Activated naive CD8-positive, alpha-beta T cell treated with anti-CD3 and anti-CD28 coated beads for 36 hours (primary cell): Measurements from ENCODE around the gene SOX6. TPM values are rescaled to one million over a fixed set of nuclear protein-coding genes. Genes with fewer than 3 reads are reported as not detected.
"Not testable (repeated sequence)": the region's sequence is repeated elsewhere in the genome, so short reads cannot be mapped to it uniquely, and the experiment has no call there.

Experiments used
- DNase-seq: peaks from one replicate; pipeline ENCODE4 v3.0.0; 2021
- H3K27ac Mint-ChIP-seq: one replicate; pipeline ENCODE4 v1.8.0; 2022; ENCODE audit warnings: mild to moderate bottlenecking, moderate library complexity, mixed read lengths
- H3K27me3 Mint-ChIP-seq: one replicate; pipeline ENCODE4 v1.8.0; 2022; ENCODE audit warnings: mild to moderate bottlenecking, mixed read lengths
- H3K36me3 Mint-ChIP-seq: one replicate; pipeline ENCODE4 v1.8.0; 2021; ENCODE audit warnings: mild to moderate bottlenecking, mixed read lengths
- H3K4me1 Mint-ChIP-seq: one replicate; pipeline ENCODE4 v1.8.0; 2021; ENCODE audit warnings: mixed read lengths
- H3K4me3 Mint-ChIP-seq: one replicate; pipeline ENCODE4 v1.8.0; 2022; ENCODE audit warnings: mild to moderate bottlenecking, moderate library complexity, mixed read lengths
- H3K9me3 Mint-ChIP-seq: one replicate; pipeline ENCODE4 v1.8.0; 2022; ENCODE audit warnings: mixed read lengths
- total RNA-seq, 2 experiments: library from RNA; stranded (reverse); gene quantifications; one replicate each; pipeline ENCODE4 v1.2.3, GENCODE V29; 2021

Gene SOX6
- total RNA-seq, 2 experiments from 2014 or later = 0.04 TPM; not detected in 1

DNA sequence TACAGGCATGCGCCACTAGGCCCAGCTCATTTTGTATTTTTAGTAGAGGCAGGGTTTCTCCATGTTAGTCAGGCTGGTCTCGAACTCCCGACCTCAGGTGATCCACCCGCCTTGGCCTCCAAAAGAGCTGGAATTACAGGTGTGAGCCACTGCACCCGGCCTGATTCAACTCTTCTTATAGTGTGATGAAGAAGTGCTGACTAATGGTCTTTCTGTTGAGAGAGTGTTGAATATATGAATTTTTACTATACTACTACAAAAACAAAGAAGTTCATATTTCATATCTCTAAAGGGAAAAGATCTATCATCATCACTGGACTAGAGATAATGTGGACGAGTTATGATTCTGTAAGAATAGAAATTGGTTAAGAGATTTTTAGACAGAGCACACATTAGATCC lies 320.1 kb downstream of the SOX6 start:
- Mint-ChIP-seq H3K27me3 (no peaks in the 10 kb centered on the region), H3K27ac (no peak overlapping the region), H3K4me3 (no peak overlapping the region), H3K4me1 (no peaks in the 10 kb centered on the region), H3K36me3 (no peaks in the 10 kb centered on the region), H3K9me3 (no peaks in the 10 kb centered on the region)
- DNase-seq = no peak

DNA sequence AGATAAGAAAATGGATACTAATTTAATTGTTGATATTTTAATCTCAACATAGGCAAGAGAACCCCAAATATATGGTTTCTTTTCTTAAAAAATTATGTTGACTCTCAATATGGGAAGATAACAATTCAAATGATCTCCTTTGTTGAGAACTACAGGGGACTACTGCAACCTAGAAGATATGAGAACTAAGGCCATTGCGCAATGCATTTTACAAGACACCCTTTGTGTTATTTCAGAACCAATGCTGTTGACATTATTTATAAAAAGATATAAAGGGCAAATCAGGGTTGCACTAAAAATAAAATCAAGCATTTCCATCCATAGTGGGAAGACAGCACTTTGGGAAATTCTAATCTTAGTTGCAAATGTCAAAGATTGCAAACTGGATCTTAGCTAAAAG lies 322.3 kb downstream of the SOX6 start:
- Mint-ChIP-seq H3K27ac (no peak overlapping the region), H3K27me3 (no peaks in the 10 kb centered on the region), H3K4me1 (no peaks in the 10 kb centered on the region), H3K9me3 (no peaks in the 10 kb centered on the region), H3K4me3 (no peak overlapping the region), H3K36me3 (no peaks in the 10 kb centered on the region)
- DNase-seq = no peak

DNA sequence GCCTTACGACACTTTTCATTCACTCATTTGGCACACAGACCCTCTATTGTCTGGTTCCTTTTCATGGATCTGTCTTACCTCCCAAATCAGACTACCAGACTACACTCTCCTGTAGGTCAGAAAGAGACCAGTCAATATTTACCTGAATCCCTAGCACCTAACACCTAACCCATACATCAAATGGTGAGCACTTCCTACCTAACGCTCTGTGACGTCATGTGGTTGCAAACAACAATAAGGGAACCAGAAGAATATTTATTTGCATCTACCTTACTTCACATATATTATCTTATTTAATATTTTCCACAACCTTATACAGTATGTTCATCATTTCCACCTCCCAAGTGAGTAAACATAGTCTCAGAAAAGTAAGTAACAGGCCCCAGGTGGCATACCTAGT lies 323.4 kb downstream of the SOX6 start:
- Mint-ChIP-seq H3K9me3 (no peaks in the 10 kb centered on the region), H3K27ac (no peak overlapping the region), H3K4me1 (no peaks in the 10 kb centered on the region), H3K27me3 (no peaks in the 10 kb centered on the region), H3K4me3 (no peak overlapping the region), H3K36me3 (no peaks in the 10 kb centered on the region)
- no peak for DNase-seq

DNA sequence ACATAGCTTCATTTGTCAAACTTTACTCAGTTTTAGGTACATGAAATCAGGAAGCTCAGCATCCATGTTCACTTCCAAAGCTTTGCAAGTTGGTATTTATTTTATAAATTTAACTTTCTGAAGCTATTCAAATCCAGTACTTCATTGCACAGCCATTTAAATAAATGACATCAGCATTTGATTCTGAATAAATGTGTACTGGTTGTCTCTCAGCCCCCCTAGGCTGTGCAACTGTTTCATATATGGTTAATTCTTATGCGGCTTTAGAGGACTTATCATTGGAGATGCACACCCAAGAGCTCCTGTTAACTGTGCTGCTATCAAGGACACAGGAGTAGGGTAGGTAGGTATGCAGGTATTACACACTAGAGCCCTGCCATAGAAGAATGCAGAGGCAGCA lies 325.1 kb downstream of the SOX6 start:
- Mint-ChIP-seq H3K36me3 (no peaks in the 10 kb centered on the region), H3K4me1 (no peaks in the 10 kb centered on the region), H3K27ac (no peak overlapping the region), H3K27me3 (no peaks in the 10 kb centered on the region), H3K9me3 (no peaks in the 10 kb centered on the region), H3K4me3 (no peak overlapping the region)
- DNase-seq = no peak

DNA sequence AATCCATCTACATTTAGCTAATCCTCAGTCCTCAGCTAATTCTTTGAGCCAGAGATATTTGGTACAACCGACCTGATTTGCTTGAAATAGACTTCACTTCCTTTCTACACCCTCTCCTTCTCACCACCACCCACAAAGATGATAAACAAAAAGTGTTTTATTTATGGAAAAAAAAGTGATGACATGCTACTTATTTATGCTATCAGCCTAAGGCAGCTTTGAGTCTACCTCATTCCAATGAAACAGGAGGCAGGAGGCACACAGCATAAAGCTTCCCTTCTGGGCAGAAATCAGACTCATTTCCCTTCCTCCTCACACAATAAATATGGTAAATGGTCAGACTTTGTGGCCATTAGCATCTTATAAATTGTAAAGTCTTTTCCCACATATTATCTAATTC lies 325.7 kb downstream of the SOX6 start:
- no peaks in the 10 kb centered on the region for H3K4me1 Mint-ChIP-seq
- no peaks in the 10 kb centered on the region for H3K27me3 Mint-ChIP-seq
- no peak overlapping the region for H3K4me3 Mint-ChIP-seq
- no peaks in the 10 kb centered on the region for H3K36me3 Mint-ChIP-seq
- H3K9me3 Mint-ChIP-seq = no peaks in the 10 kb centered on the region
- no peak overlapping the region for H3K27ac Mint-ChIP-seq
- DNase-seq = no peak

DNA sequence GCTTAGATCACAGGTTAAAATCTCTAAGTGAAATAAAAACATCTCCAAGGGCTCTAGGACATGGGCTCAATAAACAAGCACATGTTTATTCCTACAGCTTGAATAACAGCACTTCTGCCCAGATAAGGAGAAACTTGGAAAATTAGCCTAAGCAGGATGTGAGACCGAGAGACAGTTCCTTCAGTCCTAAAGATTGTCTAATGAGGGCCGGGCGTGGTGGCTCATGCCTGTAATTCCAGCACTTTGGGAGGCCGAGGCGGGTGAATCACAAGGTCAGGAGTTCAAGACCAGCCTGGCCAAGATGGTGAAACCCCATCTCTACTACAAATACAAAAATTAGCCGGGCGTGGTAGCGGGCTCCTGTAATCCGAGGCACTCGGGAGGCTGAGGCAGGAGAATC lies 327.2 kb downstream of the SOX6 start:
- not testable (repeated sequence) for H3K36me3 Mint-ChIP-seq, H3K27me3 Mint-ChIP-seq, H3K9me3 Mint-ChIP-seq, H3K4me3 Mint-ChIP-seq, DNase-seq, H3K27ac Mint-ChIP-seq, H3K4me1 Mint-ChIP-seq

DNA sequence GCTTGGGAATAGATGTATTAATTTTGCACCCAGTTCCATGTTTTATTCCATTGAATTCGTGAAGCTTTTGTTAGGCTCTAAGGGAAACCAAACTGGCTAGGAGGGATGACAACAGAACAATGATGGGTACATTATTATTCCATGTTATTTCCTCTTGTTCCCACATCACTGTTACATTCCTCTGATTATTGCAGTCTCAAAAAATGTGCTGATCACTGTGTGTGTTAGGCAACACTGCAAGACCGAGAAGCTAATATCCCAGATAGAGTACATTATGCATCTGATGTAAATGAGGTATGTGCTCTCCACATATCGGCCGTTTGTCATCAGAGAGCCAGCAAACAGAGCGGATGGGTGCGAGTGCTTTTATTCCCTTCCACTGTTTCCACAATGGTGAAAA lies 327.9 kb downstream of the SOX6 start:
- H3K27ac Mint-ChIP-seq = no peak overlapping the region

DNA sequence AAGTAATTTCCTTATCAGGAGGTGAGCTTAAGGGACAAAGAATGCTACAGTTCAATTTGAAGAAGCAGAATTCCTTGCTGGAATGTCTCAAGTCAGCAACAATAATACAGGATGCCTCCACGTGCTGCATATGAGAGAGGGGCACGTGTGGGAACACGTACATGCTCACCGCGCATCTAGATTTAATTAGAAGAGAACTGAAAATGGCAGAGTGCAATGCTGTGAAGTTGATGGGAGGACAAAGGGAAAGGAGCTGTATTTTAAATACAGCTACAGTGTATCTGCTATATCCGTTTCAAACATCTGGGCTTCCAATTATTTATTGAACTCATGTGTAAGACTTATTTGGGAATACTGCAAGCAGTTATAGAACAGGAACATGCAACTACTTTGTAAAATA lies 328.7 kb downstream of the SOX6 start:
- no peak overlapping the region for H3K27ac Mint-ChIP-seq
- no peaks in the 10 kb centered on the region for H3K4me1 Mint-ChIP-seq
- no peak overlapping the region for H3K4me3 Mint-ChIP-seq
- H3K36me3 Mint-ChIP-seq = no peaks in the 10 kb centered on the region
- DNase-seq = no peak
- H3K9me3 Mint-ChIP-seq = no peaks in the 10 kb centered on the region
- H3K27me3 Mint-ChIP-seq = no peaks in the 10 kb centered on the region

More for the DNA sequence above, 327.9 kb downstream of the SOX6 start:
- no peak for DNase-seq
- Mint-ChIP-seq H3K4me3 (no peak overlapping the region), H3K4me1 (no peaks in the 10 kb centered on the region), H3K27me3 (no peaks in the 10 kb centered on the region), H3K36me3 (no peaks in the 10 kb centered on the region), H3K9me3 (no peaks in the 10 kb centered on the region)

DNA sequence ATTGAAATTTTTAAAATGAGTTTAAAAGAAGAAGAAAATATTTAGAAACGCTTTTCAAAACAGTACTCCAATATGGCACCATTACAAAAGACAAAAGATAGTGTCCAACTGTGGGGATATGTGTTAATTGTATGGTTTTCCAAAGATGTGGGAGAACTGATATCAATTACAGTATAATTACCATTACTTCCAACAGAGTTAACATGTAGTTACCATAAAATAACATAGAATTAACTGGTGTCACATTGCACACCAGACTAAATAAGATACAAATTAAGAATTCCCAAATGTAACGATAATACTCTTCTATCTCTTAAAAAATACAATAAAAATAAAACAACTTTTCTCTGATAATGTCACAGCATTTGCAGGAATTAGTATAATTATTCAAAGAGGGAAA lies 329.5 kb downstream of the SOX6 start:
- H3K4me1 Mint-ChIP-seq = no peaks in the 10 kb centered on the region

DNA sequence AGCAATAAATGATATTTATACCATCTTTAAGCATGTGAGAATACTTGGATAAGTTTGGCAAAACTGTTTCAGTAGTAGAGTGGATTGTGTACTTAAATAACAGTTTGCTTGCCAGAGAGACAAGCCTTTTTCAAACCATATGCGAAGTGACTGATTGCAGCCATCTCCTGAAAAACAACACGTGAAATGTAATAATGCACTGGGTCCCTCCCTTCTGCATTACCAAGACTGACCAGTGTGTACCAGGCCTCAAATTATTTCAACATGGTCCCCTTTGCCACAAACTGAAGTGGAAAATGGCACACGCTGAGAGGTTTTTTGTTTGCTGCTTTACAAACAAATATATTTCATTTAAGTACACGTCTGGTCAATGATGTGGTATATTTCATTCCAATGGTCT lies 337.4 kb downstream of the SOX6 start:
- Mint-ChIP-seq H3K9me3 (no peaks in the 10 kb centered on the region), H3K4me1 (no peaks in the 10 kb centered on the region), H3K27ac (no peak overlapping the region), H3K36me3 (no peaks in the 10 kb centered on the region), H3K4me3 (no peak overlapping the region), H3K27me3 (peaks cover 8% of the 10 kb centered on the region)
- DNase-seq = no peak

More for the DNA sequence above, 329.5 kb downstream of the SOX6 start:
- H3K27me3 Mint-ChIP-seq = no peaks in the 10 kb centered on the region
- DNase-seq = no peak
- H3K4me3 Mint-ChIP-seq = no peak overlapping the region
- H3K27ac Mint-ChIP-seq = no peak overlapping the region
- H3K36me3 Mint-ChIP-seq = no peaks in the 10 kb centered on the region
- H3K9me3 Mint-ChIP-seq = no peaks in the 10 kb centered on the region

DNA sequence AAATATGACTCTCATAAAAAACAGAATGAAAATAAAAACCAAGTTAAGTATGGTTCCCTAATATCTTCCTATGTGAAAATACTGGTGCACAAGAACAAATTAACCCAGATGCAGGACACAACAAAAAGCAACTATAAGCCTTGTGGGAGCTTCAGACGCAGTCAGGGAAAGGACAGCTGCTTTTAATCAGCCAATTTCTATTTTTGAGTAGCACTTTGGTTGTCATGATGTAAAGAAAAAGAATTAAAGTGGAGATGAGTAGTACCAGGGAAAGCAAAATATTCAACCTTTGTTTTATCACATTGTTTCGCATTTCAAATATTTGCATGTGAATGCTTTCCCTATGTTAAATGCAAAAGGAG lies 339.9 kb downstream of the SOX6 start:
- DNase-seq = no peak
- H3K36me3 Mint-ChIP-seq = no peaks in the 10 kb centered on the region
- H3K4me1 Mint-ChIP-seq = no peaks in the 10 kb centered on the region
- peaks cover 8% of the 10 kb centered on the region for H3K27me3 Mint-ChIP-seq
- no peaks in the 10 kb centered on the region for H3K9me3 Mint-ChIP-seq
- no peak overlapping the region for H3K4me3 Mint-ChIP-seq
- H3K27ac Mint-ChIP-seq = no peak overlapping the region

DNA sequence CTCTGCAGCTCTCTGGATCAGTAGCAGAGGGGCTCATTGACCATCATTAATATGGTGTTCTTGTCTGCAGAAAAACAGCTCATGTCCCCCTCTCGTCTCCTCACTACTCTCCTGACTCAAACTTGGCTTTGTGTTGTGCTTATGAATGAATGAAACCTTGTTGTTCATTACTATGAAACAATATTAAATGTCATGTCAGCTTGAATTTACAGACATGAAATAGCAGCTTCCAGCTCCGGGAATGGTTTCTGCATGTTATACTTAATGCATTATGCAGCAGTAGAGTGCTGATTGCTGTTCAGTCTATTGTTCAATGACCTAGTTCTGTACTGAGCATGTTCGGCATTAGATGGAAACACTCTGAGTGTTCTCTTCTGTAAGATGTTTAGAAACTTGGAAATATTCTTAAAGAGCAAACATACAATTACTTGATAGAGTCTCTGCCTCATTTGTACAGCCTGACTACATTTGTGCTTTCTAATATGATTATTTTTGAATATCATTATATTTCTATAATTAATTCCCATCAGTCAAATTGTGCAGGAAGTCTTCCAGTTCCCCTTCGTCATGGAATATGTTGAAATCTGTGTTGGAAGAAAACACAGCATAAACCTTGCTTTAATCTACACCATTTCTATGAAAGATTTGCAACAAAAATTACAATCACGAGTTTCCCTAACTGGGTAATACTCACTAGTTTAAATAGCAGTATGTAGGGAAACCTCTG lies 340.4 kb downstream of the SOX6 start:
- H3K27me3 Mint-ChIP-seq = peaks cover 8% of the 10 kb centered on the region
- H3K9me3 Mint-ChIP-seq = no peaks in the 10 kb centered on the region
- no peaks in the 10 kb centered on the region for H3K36me3 Mint-ChIP-seq
- no peak overlapping the region for H3K27ac Mint-ChIP-seq
- no peak overlapping the region for H3K4me3 Mint-ChIP-seq
- H3K4me1 Mint-ChIP-seq = no peaks in the 10 kb centered on the region
- no peak for DNase-seq

DNA sequence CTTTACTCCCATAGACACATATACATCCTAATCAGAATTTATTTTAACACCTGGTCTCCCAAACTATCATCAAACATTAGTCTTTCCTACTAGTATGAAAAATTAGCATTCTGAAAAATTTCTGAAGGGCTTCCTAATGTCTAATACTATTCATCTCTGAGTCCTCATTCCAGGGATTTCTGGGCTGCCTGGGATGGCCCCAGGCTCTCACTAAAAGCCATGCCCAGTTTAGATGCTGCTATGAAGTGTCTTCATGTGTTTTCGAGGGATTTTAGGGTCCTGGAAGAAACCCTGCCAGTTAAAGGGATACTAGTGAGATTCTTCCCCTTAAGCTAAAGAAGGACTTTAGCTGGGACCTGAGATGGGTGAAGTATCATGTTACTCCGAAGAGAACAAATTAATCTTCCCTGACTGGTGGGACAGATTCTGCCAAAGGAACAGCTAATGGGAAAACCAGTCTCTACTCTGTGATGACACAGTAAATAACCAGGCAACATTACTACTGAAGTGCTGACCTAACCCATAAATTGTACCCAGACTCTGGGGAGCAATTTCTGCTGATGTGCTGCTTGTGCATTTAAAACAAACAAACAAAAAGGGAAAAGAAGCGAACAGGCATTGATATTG lies 342.6 kb downstream of the SOX6 start:
- no peaks in the 10 kb centered on the region for H3K9me3 Mint-ChIP-seq
- H3K4me3 Mint-ChIP-seq = no peak overlapping the region
- H3K27me3 Mint-ChIP-seq = peaks cover 4% of the 10 kb centered on the region
- no peaks in the 10 kb centered on the region for H3K36me3 Mint-ChIP-seq
- no peaks in the 10 kb centered on the region for H3K4me1 Mint-ChIP-seq
- no peak overlapping the region for H3K27ac Mint-ChIP-seq
- no peak for DNase-seq

DNA sequence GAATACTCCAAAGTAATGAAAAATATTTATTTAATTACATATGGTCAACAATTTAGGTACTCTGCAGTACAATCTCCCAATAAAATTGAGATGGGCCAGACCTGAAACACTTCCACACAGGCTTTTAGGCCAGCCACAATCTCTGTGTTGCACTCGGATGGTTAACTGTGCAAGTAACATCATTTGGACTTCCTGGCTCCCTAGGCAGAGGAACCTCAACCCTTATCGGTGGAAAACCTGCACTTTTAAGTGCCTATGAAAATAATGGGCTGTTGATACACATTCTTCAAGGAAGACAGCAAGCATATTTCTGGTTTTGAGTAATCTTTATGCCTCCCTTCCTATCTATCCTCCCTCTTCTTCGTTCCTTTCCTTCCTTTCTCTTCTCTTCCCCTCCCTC lies 343.1 kb downstream of the SOX6 start:
- Mint-ChIP-seq H3K4me3 (no peak overlapping the region), H3K4me1 (no peaks in the 10 kb centered on the region), H3K27me3 (peaks cover 4% of the 10 kb centered on the region), H3K27ac (no peak overlapping the region), H3K9me3 (no peaks in the 10 kb centered on the region), H3K36me3 (no peaks in the 10 kb centered on the region)
- no peak for DNase-seq

DNA sequence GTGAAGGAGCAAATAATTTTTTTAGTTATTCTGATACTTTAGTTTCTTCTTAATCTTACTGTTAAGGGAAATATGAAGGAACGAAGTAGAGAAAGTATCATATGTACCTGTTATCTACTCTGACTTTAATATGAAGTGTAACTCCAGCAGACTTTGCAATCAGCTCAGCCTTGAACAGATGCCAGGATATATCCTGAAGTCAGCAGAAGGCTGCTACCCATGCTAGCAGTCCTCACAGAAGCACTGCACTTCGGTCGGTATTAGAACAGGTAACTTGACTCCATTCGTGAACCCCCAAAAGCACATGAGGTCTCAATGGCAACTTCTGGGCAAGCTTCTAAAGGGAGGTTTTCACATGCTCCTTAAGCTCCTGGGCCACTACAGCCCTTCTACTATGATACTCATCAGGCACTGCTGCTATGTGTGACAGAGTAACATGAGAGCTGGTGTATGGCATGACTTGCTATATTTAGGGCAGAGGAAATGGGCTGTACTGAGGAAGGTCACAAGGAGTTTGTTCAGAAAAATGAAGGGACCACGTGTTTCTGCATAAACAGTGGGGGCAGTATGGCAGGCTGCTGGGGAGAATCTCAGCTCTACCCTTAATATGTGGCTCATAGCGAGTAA lies 344.1 kb downstream of the SOX6 start:
- Mint-ChIP-seq H3K36me3 (no peaks in the 10 kb centered on the region), H3K4me1 (no peaks in the 10 kb centered on the region), H3K27me3 (peaks cover 4% of the 10 kb centered on the region), H3K9me3 (no peaks in the 10 kb centered on the region), H3K4me3 (no peak overlapping the region), H3K27ac (no peak overlapping the region)
- no peak for DNase-seq

DNA sequence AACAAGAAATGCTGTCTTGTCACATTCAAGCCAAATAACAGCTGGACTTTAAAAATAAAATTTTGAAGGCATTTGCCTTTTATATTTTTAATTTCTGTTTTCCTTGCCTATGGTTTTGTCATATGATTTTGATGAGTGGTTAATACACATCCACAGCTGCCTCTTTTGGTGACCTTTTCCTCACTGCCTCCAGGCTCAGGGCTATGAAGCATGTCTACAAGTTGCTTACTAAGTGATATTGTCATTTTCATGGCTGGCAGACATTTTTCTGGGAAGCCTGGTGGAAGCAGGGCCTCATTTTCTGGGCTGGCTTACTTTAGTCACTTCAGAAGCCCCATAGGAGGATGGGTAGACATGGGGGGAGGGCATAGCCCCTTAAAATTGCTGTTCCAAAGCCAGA lies 344.9 kb downstream of the SOX6 start:
- no peak for DNase-seq
- no peak overlapping the region for H3K4me3 Mint-ChIP-seq
- H3K27me3 Mint-ChIP-seq = peaks cover 4% of the 10 kb centered on the region
- H3K27ac Mint-ChIP-seq = no peak overlapping the region
- H3K36me3 Mint-ChIP-seq = no peaks in the 10 kb centered on the region
- H3K4me1 Mint-ChIP-seq = no peaks in the 10 kb centered on the region
- H3K9me3 Mint-ChIP-seq = peaks cover 2% of the 10 kb centered on the region
